NCI-H510A (cell line): ENCODE measurements around the gene NELL1.
A peak's percentile ranks its signal among the peaks of the same experiment; 100 is the strongest.

Experiments used
- DNase-seq: peaks from one replicate; lab custom pipeline; 2025; lab: John Stamatoyannopoulos, UW

NELL1 gene

GRCh38 chr11:20668131-20668809 lies 1.1 kb upstream of the NELL1 start:
- DNase-seq = no peak

GRCh38 chr11:20669820-20670684 lies 666 bp downstream of the NELL1 start:
- no peak for DNase-seq

DNA sequence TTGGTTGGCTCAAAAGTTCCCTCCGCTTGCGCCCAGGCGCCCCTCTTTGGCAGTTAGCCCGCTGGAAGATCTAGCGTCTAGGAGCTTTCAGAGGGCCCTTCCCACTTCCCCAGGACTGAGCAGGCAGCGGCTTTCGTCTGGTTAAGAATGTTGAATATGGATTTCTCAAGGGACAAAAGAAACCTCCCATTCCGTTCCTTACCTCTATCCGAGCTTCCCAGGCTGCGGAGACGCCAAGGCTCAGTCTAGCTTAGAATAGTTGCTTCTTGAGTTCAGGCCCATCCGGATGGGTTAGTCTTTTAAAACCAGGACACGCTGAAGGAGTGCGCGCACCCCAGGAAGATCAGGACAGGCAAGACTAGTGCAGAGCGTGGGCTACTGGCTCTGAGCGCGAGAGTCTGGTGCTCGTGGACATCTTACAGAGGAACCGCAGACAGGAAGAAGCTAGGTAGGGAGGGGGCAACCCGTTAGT lies 1.6 kb downstream of the NELL1 start:
- DNase-seq = no peak

- DNase-seq = peak; percentile 33
Observed at GRCh38 chr11:20671856-20672546, 2.6 kb downstream of the NELL1 start.

- no peak for DNase-seq
Observed at GRCh38 chr11:20672575-20672974, 3.2 kb downstream of the NELL1 start.

DNA sequence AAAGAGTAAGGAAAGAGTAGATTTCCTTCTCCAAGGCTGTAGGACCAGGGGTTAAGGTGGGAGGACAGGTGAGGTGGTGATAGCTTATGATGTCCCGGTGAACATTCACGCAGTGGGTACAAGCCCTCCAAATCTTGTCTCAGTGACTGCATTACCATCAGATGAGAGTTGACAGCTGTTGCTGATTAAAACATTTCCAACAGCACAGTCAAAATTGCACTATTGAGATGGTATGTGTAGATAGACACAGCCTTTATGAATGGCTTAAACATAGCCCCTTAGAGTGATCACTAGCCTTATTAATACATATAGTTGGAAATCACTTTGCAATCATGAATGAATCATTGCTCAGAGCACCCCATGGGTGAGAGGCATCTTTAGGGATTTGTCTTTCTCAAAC lies 7.3 kb downstream of the NELL1 start:
- DNase-seq = no peak

DNA sequence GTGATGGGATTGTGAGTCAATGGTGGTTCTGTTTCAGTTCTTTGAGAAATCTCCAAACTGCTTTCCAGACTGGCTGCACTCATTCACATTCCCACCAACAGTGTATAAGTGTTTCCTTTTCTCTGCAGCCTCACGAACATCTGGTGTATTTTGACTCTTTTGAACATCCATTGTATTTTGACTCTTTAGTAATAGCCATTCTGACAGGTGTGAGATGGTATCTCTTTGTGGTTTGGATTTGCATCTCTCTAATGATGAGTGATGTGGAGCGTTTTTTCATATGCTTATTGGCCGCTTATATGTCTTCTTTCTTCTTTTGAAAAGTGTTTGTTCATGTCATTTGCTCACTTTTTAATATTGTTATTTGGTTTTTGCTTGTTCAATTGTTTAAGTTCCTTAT lies 19.4 kb downstream of the NELL1 start:
- DNase-seq = no peak

GRCh38 chr11:20707876-20708275 lies 38.5 kb downstream of the NELL1 start:
- no peak for DNase-seq

- DNase-seq = no peak
Observed at GRCh38 chr11:20712912-20713311, 43.5 kb downstream of the NELL1 start.

GRCh38 chr11:20715464-20715863 lies 46.1 kb downstream of the NELL1 start:
- DNase-seq = no peak

DNA sequence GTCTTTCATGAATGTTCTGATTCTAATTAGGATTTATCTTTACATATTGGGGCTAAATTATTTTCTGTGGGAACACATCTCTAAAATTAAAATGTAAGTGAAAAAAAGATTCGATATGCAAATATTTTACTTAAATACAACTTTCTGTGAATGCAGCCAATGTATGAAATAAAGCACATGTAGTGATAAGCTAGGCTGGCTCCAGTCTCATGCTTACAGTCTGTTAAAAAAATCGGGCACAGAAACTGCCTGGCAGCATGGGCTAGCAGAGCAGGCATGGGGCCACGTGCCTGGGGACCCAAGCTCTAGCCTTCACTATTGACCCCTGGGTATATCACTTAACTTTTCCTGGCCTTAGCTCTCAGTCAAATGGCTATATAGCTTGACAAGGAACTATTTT lies 46.5 kb downstream of the NELL1 start:
- no peak for DNase-seq

DNA sequence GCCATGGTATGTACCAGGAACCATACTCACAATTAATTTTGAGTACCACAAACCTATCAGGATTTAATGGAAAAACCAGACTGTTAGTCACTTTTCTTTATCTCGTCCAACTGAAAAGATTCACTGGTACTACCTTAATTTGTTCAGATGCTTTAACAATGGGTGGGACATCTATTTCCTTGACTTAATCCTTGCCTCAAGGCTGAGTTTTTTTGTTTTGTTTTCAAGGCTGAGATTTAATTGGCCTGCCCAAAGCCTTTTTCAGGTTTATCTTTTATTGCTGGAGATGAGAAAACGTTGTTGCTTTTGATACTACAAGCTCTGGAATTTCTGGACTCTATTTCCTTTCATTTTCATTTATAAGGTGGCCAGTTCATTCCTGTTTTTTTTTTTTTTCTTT lies 50.4 kb downstream of the NELL1 start:
- no peak for DNase-seq

DNA sequence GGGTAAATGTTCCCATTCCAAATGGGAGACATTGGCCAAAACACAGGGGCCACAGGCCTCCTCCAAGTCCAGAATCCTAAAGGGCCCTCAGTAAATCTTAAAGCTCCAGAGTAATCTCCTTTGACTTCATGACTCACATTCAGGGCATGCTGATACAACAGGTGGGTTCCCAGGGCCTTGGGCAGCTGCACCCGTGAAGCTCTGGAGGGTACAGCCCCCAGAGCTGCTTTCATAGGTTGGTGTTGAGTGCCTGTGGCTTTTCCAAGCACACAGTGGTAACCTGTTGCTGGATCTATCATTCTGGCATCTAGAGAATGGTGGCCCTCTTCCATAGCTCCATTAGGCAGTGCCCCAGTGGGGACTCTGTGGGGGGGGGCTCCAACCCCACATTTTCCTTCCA lies 54.0 kb downstream of the NELL1 start:
- no peak for DNase-seq

DNA sequence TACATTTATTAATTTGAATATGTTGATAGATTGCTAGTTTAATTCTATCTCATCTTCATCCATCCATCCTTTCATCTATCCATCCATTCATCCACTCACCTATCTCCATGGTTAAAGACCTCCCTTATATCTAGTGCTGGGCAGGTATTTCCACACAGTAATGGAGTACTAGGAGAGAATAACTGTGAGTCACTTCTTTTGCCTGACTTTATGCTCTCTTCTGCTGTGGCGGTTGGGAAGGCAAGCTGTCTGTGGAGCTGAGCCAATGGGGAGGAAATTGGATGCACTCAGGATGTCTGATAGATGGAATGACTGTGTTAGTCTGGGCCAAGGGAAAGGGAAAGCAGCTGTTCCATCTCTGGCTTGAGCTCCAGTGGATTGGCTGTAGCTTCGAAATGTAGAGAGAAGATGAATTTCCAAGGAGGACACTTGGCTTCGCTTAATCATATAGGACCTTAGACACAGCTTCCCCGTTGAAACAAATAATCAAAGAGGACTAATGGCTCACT lies 60.3 kb downstream of the NELL1 start:
- DNase-seq = no peak

GRCh38 chr11:20731676-20732215 lies 62.4 kb downstream of the NELL1 start:
- no peak for DNase-seq

GRCh38 chr11:20739107-20739506 lies 69.7 kb downstream of the NELL1 start:
- no peak for DNase-seq

GRCh38 chr11:20739577-20739976 lies 70.2 kb downstream of the NELL1 start:
- no peak for DNase-seq

- no peak for DNase-seq
Observed at GRCh38 chr11:20754933-20755332, 85.5 kb downstream of the NELL1 start.

DNA sequence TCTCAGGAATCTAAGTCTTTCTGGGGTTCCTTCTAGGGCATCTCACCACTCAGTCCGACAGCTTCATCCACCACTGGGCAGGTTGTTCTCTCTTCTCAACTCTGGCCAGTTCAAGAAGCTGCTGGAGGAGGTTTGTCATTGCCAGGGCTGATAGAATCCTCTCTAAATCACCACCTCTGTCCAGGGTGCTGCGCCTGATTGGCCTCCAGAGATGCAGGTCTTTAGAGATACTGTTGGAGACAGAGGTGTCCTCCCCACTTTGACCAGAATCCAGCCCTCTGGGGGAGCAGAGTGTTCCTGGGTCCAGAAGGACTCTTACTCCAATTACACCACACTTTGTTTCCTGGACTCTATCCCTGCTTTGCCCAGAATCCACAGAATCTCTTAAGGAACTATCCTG lies 90.2 kb downstream of the NELL1 start:
- DNase-seq = no peak

- no peak for DNase-seq
Observed at GRCh38 chr11:20760811-20761210, 91.4 kb downstream of the NELL1 start.

DNA sequence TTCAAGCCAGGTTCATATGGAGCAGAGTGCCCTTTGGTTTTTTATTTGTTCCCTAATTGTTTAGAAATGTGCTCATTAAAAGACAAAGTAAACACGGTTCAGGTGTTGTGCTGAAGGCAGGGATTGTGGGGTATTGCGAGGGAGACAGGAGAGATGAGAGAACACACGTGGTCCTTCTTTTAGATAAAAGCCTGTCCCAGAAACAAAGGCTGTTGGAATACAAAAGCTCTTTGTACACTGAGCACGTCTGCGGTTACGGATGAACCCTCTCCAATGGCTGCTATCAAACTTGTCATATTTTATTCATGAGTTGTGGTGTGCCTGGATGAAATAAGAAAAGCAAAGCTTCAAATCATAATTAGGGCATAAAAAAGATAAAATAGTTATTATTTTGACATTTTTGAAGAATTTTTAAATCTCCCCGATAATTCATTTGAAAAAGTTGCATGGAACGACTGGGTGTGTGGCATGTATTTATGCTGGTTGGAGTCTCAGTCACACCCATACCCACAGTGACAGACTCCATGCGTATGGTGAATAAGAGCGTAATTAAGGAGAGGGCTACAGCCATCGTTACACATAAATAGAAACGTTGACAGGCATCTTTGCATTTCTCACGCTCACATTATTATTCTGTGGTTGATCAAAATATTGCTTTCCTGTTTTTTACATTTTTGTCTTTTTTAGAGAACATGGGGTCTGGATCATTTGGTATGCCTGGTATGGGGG lies 92.9 kb downstream of the NELL1 start:
- DNase-seq = peak; percentile 50

- no peak for DNase-seq
Observed at GRCh38 chr11:20762980-20763379, 93.6 kb downstream of the NELL1 start.
